KMS-11 (cell line): ENCODE results near the gene INSC.

Experiments
- H2AFZ ChIP-seq: fragments of 200-600 bp; sonication (generic); 2 replicates; pipeline ENCODE4 v1.6.1; 2016; ENCODE audit warnings: antibody characterized with exemption, mixed run types, low read depth
- H3K27ac ChIP-seq: fragments of 200-600 bp; sonication (generic); 2 replicates; pipeline ENCODE4 v1.6.1; 2016; ENCODE audit warnings: mild to moderate bottlenecking, mixed run types
- H3K27me3 ChIP-seq: fragments of 200-600 bp; sonication (generic); 2 replicates; pipeline ENCODE4 v1.6.1; 2017; ENCODE audit warnings: mild to moderate bottlenecking, low read depth, mixed run types, moderate library complexity; ENCODE audit not compliant: insufficient read depth
- H3K36me3 ChIP-seq: fragments of 200-600 bp; sonication (generic); 2 replicates; pipeline ENCODE4 v1.6.1; 2017; ENCODE audit warnings: mild to moderate bottlenecking, mixed run types; ENCODE audit not compliant: insufficient read depth
- H3K4me1 ChIP-seq: fragments of 200-600 bp; sonication (generic); 2 replicates; pipeline ENCODE4 v1.6.1; 2016; ENCODE audit warnings: mild to moderate bottlenecking, low read depth, mixed run types; ENCODE audit not compliant: poor library complexity, severe bottlenecking
- H3K4me2 ChIP-seq: fragments of 200-600 bp; sonication (generic); 2 replicates; pipeline ENCODE4 v1.7.0; 2016; ENCODE audit warnings: mild to moderate bottlenecking, mixed run types
- H3K4me3 ChIP-seq: fragments of 200-600 bp; sonication (generic); IDR thresholded peaks from 2 replicates; pipeline ENCODE4 v1.6.1; 2017; ENCODE audit warnings: low read depth, low read length, mixed read lengths; ENCODE audit not compliant: insufficient read depth
- H3K79me2 ChIP-seq: fragments of 200-600 bp; sonication (generic); 2 replicates; pipeline ENCODE4 v1.6.1; 2016; ENCODE audit warnings: low read depth, mixed run types; ENCODE audit not compliant: insufficient read depth
- H3K9ac ChIP-seq: fragments of 200-600 bp; sonication (generic); 2 replicates; pipeline ENCODE4 v1.6.1; 2016; ENCODE audit warnings: mild to moderate bottlenecking, mixed run types
- H4K20me1 ChIP-seq: fragments of 200-600 bp; sonication (generic); 2 replicates; pipeline ENCODE4 v1.6.1; 2016; ENCODE audit warnings: mild to moderate bottlenecking, mixed run types; ENCODE audit not compliant: insufficient read depth
- TF ChIP-seq, protein P1 (sequence below): fragments of 200-600 bp; sonication (generic); conservative IDR thresholded peaks from 2 replicates; pipeline ENCODE4 v1.6.1; 2017; ENCODE audit warnings: low read depth, mild to moderate bottlenecking, antibody characterized with exemption, low read length, moderate library complexity, mixed read lengths

The INSC gene

DNA sequence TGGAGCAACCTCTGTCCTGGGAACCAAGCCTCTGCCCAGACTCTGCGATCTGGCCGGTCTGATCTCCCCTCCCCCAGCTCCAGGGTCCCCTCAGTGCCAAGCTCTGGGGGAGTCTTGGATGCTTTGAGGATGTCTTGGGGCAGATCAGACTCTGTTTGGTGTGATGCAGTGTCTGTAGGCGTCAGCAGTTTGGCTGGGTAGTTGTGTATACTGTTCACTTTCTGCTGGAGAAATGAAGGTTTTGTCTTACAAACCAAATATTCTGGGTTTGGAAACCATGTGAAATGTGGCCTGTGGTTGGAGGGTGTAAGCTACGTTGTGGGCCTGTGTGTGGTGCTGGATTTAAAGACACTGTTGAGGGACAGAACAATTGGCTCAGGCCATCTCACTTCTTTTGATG lies 4.6 kb downstream of the INSC start:
- no peak overlapping the region for H3K4me2 ChIP-seq
- TF ChIP-seq, protein P1, sequence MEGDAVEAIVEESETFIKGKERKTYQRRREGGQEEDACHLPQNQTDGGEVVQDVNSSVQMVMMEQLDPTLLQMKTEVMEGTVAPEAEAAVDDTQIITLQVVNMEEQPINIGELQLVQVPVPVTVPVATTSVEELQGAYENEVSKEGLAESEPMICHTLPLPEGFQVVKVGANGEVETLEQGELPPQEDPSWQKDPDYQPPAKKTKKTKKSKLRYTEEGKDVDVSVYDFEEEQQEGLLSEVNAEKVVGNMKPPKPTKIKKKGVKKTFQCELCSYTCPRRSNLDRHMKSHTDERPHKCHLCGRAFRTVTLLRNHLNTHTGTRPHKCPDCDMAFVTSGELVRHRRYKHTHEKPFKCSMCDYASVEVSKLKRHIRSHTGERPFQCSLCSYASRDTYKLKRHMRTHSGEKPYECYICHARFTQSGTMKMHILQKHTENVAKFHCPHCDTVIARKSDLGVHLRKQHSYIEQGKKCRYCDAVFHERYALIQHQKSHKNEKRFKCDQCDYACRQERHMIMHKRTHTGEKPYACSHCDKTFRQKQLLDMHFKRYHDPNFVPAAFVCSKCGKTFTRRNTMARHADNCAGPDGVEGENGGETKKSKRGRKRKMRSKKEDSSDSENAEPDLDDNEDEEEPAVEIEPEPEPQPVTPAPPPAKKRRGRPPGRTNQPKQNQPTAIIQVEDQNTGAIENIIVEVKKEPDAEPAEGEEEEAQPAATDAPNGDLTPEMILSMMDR: no peak
- H4K20me1 ChIP-seq: no peaks in the 10 kb centered on the region
- H3K4me1 ChIP-seq: no peaks in the 10 kb centered on the region
- H2AFZ ChIP-seq: no peak overlapping the region
- no peaks in the 10 kb centered on the region for H3K36me3 ChIP-seq
- H3K9ac ChIP-seq: no peak overlapping the region
- no peak overlapping the region for H3K4me3 ChIP-seq
- H3K79me2 ChIP-seq: no peaks in the 10 kb centered on the region
- no peak overlapping the region for H3K27ac ChIP-seq
- H3K27me3 ChIP-seq: no peaks in the 10 kb centered on the region

DNA sequence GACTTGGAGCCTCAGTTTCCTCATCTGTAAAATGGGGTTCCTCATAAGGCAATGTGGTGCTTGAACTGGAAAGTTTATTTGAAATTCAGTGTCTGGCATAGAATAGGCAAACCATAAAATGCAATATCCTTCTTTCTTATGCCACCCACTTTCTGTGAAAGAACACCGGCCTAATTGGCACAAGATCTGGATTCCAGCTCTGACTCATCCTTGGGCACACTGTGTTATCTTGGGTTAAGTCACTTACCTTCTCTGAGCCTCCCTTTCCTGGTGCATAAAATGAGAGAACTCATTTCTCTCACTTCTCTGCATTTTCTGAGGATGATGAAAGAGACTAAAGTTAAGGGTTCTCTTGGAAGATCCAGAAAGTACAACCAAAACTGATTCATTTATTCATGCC lies 5.1 kb downstream of the INSC start:
- TF ChIP-seq, protein P1: no peak
- H3K4me1 ChIP-seq: no peaks in the 10 kb centered on the region

DNA sequence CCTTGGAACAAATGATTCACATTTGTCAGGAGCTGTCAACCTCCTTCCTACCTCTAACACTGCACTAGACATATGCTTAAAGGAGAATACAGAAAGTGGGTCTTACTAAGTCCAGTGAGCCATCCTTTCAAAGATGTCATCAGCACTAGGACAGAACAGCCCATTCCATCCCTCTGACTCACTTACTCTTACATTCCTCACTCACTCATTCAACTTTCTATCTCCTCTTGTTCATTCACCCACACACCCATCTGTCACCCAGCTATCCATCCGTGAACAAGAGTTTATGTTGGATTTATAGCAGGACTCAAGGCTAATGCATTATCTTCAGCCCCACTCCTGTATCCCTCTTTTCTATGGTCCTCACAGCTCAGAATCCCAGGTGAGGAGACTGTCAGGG lies 9.1 kb downstream of the INSC start:
- Histone ChIP-seq H3K4me3 (no peak overlapping the region), H3K36me3 (no peaks in the 10 kb centered on the region), H3K9ac (no peak overlapping the region), H3K27me3 (no peaks in the 10 kb centered on the region), H3K4me2 (no peak overlapping the region), H3K79me2 (no peaks in the 10 kb centered on the region), H2AFZ (no peak overlapping the region), H3K27ac (no peak overlapping the region), H3K4me1 (no peaks in the 10 kb centered on the region), H4K20me1 (no peaks in the 10 kb centered on the region)
- TF ChIP-seq, protein P1: no peak

More for the DNA sequence above, 5.1 kb downstream of the INSC start:
- Histone ChIP-seq H3K79me2 (no peaks in the 10 kb centered on the region), H3K4me3 (no peak overlapping the region), H3K9ac (no peak overlapping the region), H4K20me1 (no peaks in the 10 kb centered on the region), H3K27me3 (no peaks in the 10 kb centered on the region), H2AFZ (no peak overlapping the region), H3K4me2 (no peak overlapping the region), H3K36me3 (no peaks in the 10 kb centered on the region), H3K27ac (no peak overlapping the region)

DNA sequence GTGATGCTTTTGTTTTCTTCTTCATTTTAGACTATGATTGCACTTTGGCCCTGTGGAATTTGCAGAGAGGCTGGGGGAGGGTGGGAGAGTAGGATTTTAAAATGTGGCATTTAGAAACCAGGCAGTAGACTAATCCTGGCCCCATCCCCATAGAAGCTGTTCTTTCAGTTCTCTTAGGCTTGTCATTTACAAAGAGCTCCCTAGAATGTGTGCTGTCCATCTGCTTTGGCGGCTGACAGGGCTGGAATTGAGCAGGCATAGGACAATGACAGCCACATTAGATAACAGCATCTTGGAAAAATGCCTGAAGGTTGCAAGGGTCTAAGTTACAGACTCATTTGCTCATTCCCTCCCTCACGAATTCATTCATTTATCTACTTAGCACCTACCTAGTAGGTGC lies 9.8 kb downstream of the INSC start:
- Histone ChIP-seq H3K27ac (no peak overlapping the region), H3K4me2 (no peak overlapping the region), H3K27me3 (no peaks in the 10 kb centered on the region), H3K36me3 (no peaks in the 10 kb centered on the region), H2AFZ (no peak overlapping the region), H3K4me3 (no peak overlapping the region), H3K9ac (no peak overlapping the region), H4K20me1 (no peaks in the 10 kb centered on the region), H3K4me1 (no peaks in the 10 kb centered on the region), H3K79me2 (no peaks in the 10 kb centered on the region)
- TF ChIP-seq, protein P1: no peak
